ENCODE data around the gene RAD51. TPM values are rescaled to one million over a fixed set of nuclear protein-coding genes. Genes with fewer than 3 reads are reported as not detected.
"Not testable (repeated sequence)": the region's sequence is repeated elsewhere in the genome, so short reads cannot be mapped to it uniquely, and the experiment has no call there.

RAD51 gene
- total and polyA plus RNA-seq, 8 donors = 0.58 to 3.5 (median 2.0) TPM; not detected in 2

- no peaks in the 10 kb centered on the region for H3K9me3 ChIP-seq
- WGBS, 5 donors = 92 to 97% (median 96%) methylated on average over 7 of the region's 7 CpGs
Measured at GRCh38 chr15:40664909-40665308, 30.1 kb upstream of the RAD51 start.

GRCh38 chr15:40676290-40676689 lies 18.7 kb upstream of the RAD51 start:
- H3K9me3 ChIP-seq; DNase-seq; intact Hi-C loops (cut with DNase I; ENCODE audit: low total_unique reads); H3K36me3 ChIP-seq; H3K4me3 ChIP-seq; H3K27ac ChIP-seq; H3K4me1 ChIP-seq; H3K27me3 ChIP-seq: not testable (repeated sequence)
- 54 to 74% (median 61%) methylated on average over 6 of the region's 6 CpGs for WGBS, 5 donors

More at GRCh38 chr15:40664909-40665308, 30.1 kb upstream of the RAD51 start:
- TF ChIP-seq POLR2A (IDR thresholded peaks at IDR 0.05) = no peak
- TF ChIP-seq POLR2AphosphoS5 (IDR thresholded peaks at IDR 0.05) = no peak
- no peak for TF ChIP-seq EP300 (IDR thresholded peaks at IDR 0.05)
- no peak for TF ChIP-seq CTCF (IDR thresholded peaks at IDR 0.05)
- intact Hi-C loops (cut with DNase I; ENCODE audit: low total_unique reads) = no loop called here
- Histone ChIP-seq H3K36me3 (no peaks in the 10 kb centered on the region), H3K27ac (no peak overlapping the region), H3K27me3 (no peaks in the 10 kb centered on the region), H3K4me1 (no peaks in the 10 kb centered on the region), H3K4me3 (no peak overlapping the region)
- no peak for DNase-seq

DNA sequence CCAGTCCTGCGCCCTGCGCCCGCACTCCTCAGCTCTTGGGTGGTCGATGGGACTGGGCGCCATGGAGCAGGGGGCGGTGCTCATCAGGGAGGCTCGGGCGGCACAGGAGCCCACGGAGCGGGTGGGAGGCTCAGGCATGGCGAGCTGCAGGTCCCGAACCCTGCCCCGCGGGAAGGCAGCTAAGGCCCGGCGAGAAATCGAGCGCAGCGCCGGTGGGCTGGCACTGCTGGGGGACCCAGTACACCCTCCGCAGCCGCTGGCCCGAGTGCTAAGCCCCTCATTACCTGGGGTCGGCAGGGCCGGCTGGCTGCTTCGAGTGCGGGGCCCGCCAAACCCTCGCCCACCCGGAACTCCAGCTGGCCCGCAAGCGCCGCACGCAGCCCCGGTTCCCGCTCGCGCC lies 18.1 kb upstream of the RAD51 start:
- H3K4me3 ChIP-seq; H3K36me3 ChIP-seq; H3K9me3 ChIP-seq; H3K27me3 ChIP-seq; intact Hi-C loops (cut with DNase I; ENCODE audit: low total_unique reads); H3K27ac ChIP-seq; DNase-seq; H3K4me1 ChIP-seq: not testable (repeated sequence)
- whole genome bisulfite sequencing, 5 donors = 92 to 99% (median 95%) methylated on average over 16 to 32 of the region's 38 CpGs

- 96 to 100% (median 96%) methylated on average over 1 of the region's 1 CpG for WGBS, 5 donors
- H3K27ac ChIP-seq = no peak overlapping the region
- intact Hi-C loops (cut with DNase I; ENCODE audit: low total_unique reads) = no loop called here
Measured at GRCh38 chr15:40680151-40680550, 14.8 kb upstream of the RAD51 start.

GRCh38 chr15:40680959-40681358 lies 14.0 kb upstream of the RAD51 start:
- H3K4me3 ChIP-seq; H3K36me3 ChIP-seq; H3K27ac ChIP-seq; H3K9me3 ChIP-seq; DNase-seq; H3K27me3 ChIP-seq; H3K4me1 ChIP-seq; intact Hi-C loops (cut with DNase I; ENCODE audit: low total_unique reads): not testable (repeated sequence)
- 50 to 84% (median 70%) methylated on average over 1 of the region's 1 CpG for WGBS, 5 donors

More at GRCh38 chr15:40680151-40680550, 14.8 kb upstream of the RAD51 start:
- no peak overlapping the region for H3K4me3 ChIP-seq
- no peak for DNase-seq
- H3K4me1 ChIP-seq = peaks cover 0 to 8% (median 0%) of the 10 kb centered on the region in 4 donors
- TF ChIP-seq POLR2AphosphoS5 (IDR thresholded peaks at IDR 0.05) (no peak), POLR2A (IDR thresholded peaks at IDR 0.05) (no peak), EP300 (IDR thresholded peaks at IDR 0.05) (no peak), CTCF (IDR thresholded peaks at IDR 0.05) (no peak)
- no peaks in the 10 kb centered on the region for H3K36me3 ChIP-seq
- no peaks in the 10 kb centered on the region for H3K27me3 ChIP-seq
- no peaks in the 10 kb centered on the region for H3K9me3 ChIP-seq

DNA sequence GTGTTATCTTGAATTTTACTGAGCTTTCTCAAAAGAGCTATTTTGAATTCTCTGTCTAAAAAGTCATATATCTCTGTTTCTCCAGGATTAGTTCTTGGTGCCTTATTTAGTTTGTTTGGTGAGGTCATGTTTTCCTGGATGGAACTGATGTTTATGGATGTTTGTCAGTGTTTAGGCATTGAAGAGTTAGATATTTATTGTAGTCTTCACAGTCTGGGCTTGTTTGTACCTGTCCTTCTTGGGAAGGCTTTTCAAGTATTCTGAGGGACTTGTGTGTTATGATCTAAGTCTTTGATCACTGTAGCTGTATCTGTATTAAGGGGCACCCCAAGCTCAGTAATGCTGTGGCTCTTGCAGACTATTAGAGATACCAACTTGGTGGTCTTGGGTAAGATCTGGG lies 10.6 kb upstream of the RAD51 start:
- intact Hi-C loops (cut with DNase I; ENCODE audit: low total_unique reads) = no loop called here
- no peaks in the 10 kb centered on the region for H3K27me3 ChIP-seq
- H3K27ac ChIP-seq = no peak overlapping the region
- H3K9me3 ChIP-seq = no peaks in the 10 kb centered on the region
- no peak overlapping the region for H3K4me3 ChIP-seq
- peaks cover 0 to 4% (median under 1%) of the 10 kb centered on the region in 4 donors for H3K36me3 ChIP-seq
- TF ChIP-seq CTCF (IDR thresholded peaks at IDR 0.05) (no peak), POLR2AphosphoS5 (IDR thresholded peaks at IDR 0.05) (no peak), POLR2A (IDR thresholded peaks at IDR 0.05) (no peak), EP300 (IDR thresholded peaks at IDR 0.05) (no peak)
- no peak for DNase-seq
- peaks cover 0 to 2% (median 0%) of the 10 kb centered on the region in 4 donors for H3K4me1 ChIP-seq
